ENCODE results near the gene TACC3.

DNA sequence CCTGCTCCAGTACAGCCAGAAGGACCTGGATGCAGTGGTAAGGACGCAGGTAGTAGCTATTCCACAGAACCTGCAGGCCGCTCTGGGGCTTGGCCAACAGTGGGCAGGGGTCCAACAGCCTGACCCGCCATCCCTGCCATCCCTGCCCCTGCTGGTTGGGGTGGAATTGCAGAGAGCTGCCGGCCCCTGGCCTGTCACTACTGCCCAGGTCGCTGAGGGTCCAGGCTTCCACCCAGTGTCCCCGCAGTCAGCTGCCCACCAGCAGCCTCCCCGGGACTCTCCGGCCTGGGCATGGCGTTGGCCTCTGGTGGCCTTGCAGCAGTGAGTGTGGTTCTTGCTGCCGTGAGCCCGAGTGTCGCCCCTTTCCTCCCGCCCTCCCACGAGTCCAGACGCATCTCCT is 16.3 kb downstream of the TACC3 start:
- TF ChIP-seq, protein P1, sequence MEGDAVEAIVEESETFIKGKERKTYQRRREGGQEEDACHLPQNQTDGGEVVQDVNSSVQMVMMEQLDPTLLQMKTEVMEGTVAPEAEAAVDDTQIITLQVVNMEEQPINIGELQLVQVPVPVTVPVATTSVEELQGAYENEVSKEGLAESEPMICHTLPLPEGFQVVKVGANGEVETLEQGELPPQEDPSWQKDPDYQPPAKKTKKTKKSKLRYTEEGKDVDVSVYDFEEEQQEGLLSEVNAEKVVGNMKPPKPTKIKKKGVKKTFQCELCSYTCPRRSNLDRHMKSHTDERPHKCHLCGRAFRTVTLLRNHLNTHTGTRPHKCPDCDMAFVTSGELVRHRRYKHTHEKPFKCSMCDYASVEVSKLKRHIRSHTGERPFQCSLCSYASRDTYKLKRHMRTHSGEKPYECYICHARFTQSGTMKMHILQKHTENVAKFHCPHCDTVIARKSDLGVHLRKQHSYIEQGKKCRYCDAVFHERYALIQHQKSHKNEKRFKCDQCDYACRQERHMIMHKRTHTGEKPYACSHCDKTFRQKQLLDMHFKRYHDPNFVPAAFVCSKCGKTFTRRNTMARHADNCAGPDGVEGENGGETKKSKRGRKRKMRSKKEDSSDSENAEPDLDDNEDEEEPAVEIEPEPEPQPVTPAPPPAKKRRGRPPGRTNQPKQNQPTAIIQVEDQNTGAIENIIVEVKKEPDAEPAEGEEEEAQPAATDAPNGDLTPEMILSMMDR (IDR thresholded peaks at IDR 0.05): no peak
- TF ChIP-seq POLR2A (IDR thresholded peaks at IDR 0.05): no peak

Measured in adrenal gland (tissue), 5 donors.